GM23338 (cell line): Measurements from ENCODE around the gene PTGR3. TPM values are rescaled to one million over a fixed set of nuclear protein-coding genes. Genes with fewer than 3 reads are reported as not detected.
A peak's percentile ranks its signal among the peaks of the same experiment; 100 is the strongest.

Source experiments
- ATAC-seq: fragments of 200-7000 bp; cut with Tn5 transposase; 3 replicates; pipeline ENCODE4 v1.9.1; 2020
- DNase-seq: peaks from one replicate; pipeline ENCODE4 v3.0.0-alpha.2; 2015; ENCODE audit warnings: low spot score
- H2AFZ ChIP-seq: fragments of 200-600 bp; sonication (generic); 2 replicates; pipeline ENCODE4 v1.8.0; 2016; ENCODE audit warnings: antibody characterized with exemption, mild to moderate bottlenecking, moderate library complexity
- H3F3A ChIP-seq: fragments of 200-600 bp; sonication (generic); replicated peaks from 2 replicates; pipeline ENCODE4 v1.8.0; 2017; ENCODE audit warnings: antibody characterized with exemption, mixed run types, low read depth
- H3K27ac ChIP-seq: fragments of 200-600 bp; sonication (generic); 2 replicates; pipeline ENCODE4 v1.6.1; 2016; ENCODE audit warnings: low read depth
- H3K27me3 ChIP-seq: fragments of 200-600 bp; sonication (generic); 2 replicates; pipeline ENCODE4 v1.8.0; 2016; ENCODE audit warnings: mild to moderate bottlenecking, mixed run types, moderate library complexity; ENCODE audit not compliant: insufficient read depth
- H3K36me3 ChIP-seq: fragments of 200-600 bp; sonication (generic); 2 replicates; pipeline ENCODE4 v1.8.0; 2016; ENCODE audit warnings: mild to moderate bottlenecking; ENCODE audit not compliant: insufficient read depth
- H3K4me1 ChIP-seq: fragments of 200-600 bp; sonication (generic); 2 replicates; pipeline ENCODE4 v1.8.0; 2016; ENCODE audit warnings: mild to moderate bottlenecking, moderate library complexity; ENCODE audit not compliant: insufficient read depth
- H3K4me2 ChIP-seq: fragments of 200-600 bp; sonication (generic); 2 replicates; pipeline ENCODE4 v1.7.1; 2017; ENCODE audit warnings: mixed run types
- H3K4me3 ChIP-seq: fragments of 200-600 bp; sonication (generic); 2 replicates; pipeline ENCODE4 v1.6.1; 2016; ENCODE audit warnings: mixed run types
- H3K79me2 ChIP-seq: fragments of 200-600 bp; sonication (generic); replicated peaks from 2 replicates; pipeline ENCODE4 v1.8.0; 2017; ENCODE audit warnings: mild to moderate bottlenecking; ENCODE audit not compliant: insufficient read depth
- H3K9me2 ChIP-seq: fragments of 200-600 bp; sonication (generic); 2 replicates; pipeline ENCODE4 v1.8.0; 2017; ENCODE audit not compliant: insufficient read depth
- H4K20me1 ChIP-seq: fragments of 200-600 bp; sonication (generic); replicated peaks from 2 replicates; pipeline ENCODE4 v1.8.0; 2017; ENCODE audit warnings: mild to moderate bottlenecking; ENCODE audit not compliant: insufficient read depth
- H3K27ac Mint-ChIP-seq: 2 replicates; pipeline ENCODE4 v1.8.0; 2020; ENCODE audit warnings: inconsistent platforms, mild to moderate bottlenecking, moderate library complexity, mixed read lengths
- H3K27me3 Mint-ChIP-seq: 3 replicates; pipeline ENCODE4 v1.8.0; 2022; ENCODE audit warnings: low read depth, mild to moderate bottlenecking, moderate library complexity, mixed read lengths, inconsistent platforms; ENCODE audit not compliant: insufficient read depth, poor library complexity
- H3K36me3 Mint-ChIP-seq: 3 replicates; pipeline ENCODE4 v1.8.0; 2021; ENCODE audit warnings: low read depth, mild to moderate bottlenecking, inconsistent platforms, moderate library complexity, mixed read lengths
- H3K4me1 Mint-ChIP-seq: 3 replicates; pipeline ENCODE4 v1.8.0; 2020; ENCODE audit warnings: mild to moderate bottlenecking, inconsistent platforms, mixed read lengths
- H3K4me3 Mint-ChIP-seq: 3 replicates; pipeline ENCODE4 v1.8.0; 2021; ENCODE audit warnings: moderate library complexity, mild to moderate bottlenecking, inconsistent platforms, mixed read lengths
- H3K9me3 Mint-ChIP-seq: 3 replicates; pipeline ENCODE4 v1.8.0; 2020; ENCODE audit warnings: moderate library complexity, mild to moderate bottlenecking, inconsistent platforms, mixed read lengths
- EZH2 ChIP-seq: fragments of 200-600 bp; sonication (generic); IDR thresholded peaks from one replicate; pipeline ENCODE4 v1.8.0; 2017; ENCODE audit warnings: antibody characterized with exemption, mild to moderate bottlenecking, low read depth; ENCODE audit not compliant: unreplicated experiment
- ZNF114 ChIP-seq: fragments of 250-450 bp; sonication (Bioruptor Pico); IDR thresholded peaks from 2 replicates; pipeline ENCODE4 v1.5.0; 2020; ENCODE audit warnings: mild to moderate bottlenecking, moderate library complexity
- polyA plus RNA-seq: library from polyadenylated mRNA; unstranded; fragments of >200 nt; fragmentation: Nextera tagmentation; extraction: Ambion mirVana; gene quantifications from 2 replicates; pipeline ENCODE4 v1.2.1, GENCODE V29; 2016
- total RNA-seq: library from RNA; depleted of rRNA; stranded (reverse); fragments of >200 nt; shearing (Covaris generic); gene quantifications from 2 replicates; pipeline ENCODE4 v1.2.3, GENCODE V29; 2014
- TF ChIP-seq, protein P1 (sequence below): IDR thresholded peaks from 2 replicates; pipeline ENCODE4 v1.6.1; 2016; ENCODE audit warnings: antibody characterized with exemption
- TF ChIP-seq, protein P2 (sequence below), 2 experiments: fragments of 200-600 bp in 1 of 2; sonication (generic) in 1 of 2; conservative IDR thresholded peaks; 2 replicates each; pipeline versions ENCODE4 v1.5.1 to v1.6.1; 2016 to 2017; ENCODE audit warnings: antibody characterized with exemption in 2 of 2, low read depth in 2 of 2, mild to moderate bottlenecking in 2 of 2, moderate library complexity in 1 of 2
- TF ChIP-seq, protein P3 (sequence below): IDR thresholded peaks from one replicate; pipeline ENCODE4 v1.6.1; 2018; ENCODE audit warnings: antibody characterized with exemption; ENCODE audit not compliant: unreplicated experiment

Gene PTGR3
- total and polyA plus RNA-seq, 2 experiments from 2014 or later = 0.84 to 1.5 TPM

DNA sequence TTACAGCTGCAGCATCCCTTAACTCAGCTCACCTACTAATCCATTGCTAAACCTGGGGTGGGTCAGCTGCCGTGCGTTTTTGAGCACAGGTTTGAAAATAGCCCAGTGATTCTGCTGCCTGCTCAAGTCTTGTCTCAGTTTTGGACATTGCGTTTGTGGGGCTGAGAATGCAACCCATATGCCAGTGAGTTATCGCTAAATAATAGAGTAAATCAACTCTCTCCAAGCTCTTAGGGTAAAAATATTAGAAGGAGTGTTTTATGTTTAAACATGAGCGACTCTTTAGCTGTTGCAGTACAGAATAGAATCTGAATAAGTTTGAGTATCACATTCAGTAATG, 3.8 kb upstream of the PTGR3 start:
- H3K27ac ChIP-seq = no peak overlapping the region
- H3K9me2 ChIP-seq = no peaks in the 10 kb centered on the region
- H3K4me2 ChIP-seq = peak overlapping the region; percentile 82
- Mint-ChIP-seq H3K36me3 (no peaks in the 10 kb centered on the region; the same call in 2 of the 3 replicates), H3K4me3 (peak overlapping the region; percentile 73), H3K27ac (no peak overlapping the region), H3K27me3 (peaks cover 43% of the 10 kb centered on the region), H3K9me3 (peaks cover 3% of the 10 kb centered on the region; the same call in 1 of the 3 replicates), H3K4me1 (peaks cover 39% of the 10 kb centered on the region)
- H3K36me3 ChIP-seq = no peaks in the 10 kb centered on the region
- TF ChIP-seq EZH2 (peak; percentile 18), ZNF114 (CRISPR knock-in tag) (no peak)
- peaks cover 20% of the 10 kb centered on the region for H3K4me1 ChIP-seq
- peaks cover 64% of the 10 kb centered on the region for H3K27me3 ChIP-seq
- ATAC-seq (no peak), DNase-seq (no peak)
- no peaks in the 10 kb centered on the region for H3K79me2 ChIP-seq
- H4K20me1 ChIP-seq = no peaks in the 10 kb centered on the region; the same call in 1 of the 2 replicates
- 0 out of 2 replicates have a peak, but pooled peaks cover 8% of the 10 kb centered on the region for H3F3A ChIP-seq
- H2AFZ ChIP-seq = no peak overlapping the region
- peak overlapping the region; percentile 55; the same call in 1 of the 2 replicates for H3K4me3 ChIP-seq

DNA sequence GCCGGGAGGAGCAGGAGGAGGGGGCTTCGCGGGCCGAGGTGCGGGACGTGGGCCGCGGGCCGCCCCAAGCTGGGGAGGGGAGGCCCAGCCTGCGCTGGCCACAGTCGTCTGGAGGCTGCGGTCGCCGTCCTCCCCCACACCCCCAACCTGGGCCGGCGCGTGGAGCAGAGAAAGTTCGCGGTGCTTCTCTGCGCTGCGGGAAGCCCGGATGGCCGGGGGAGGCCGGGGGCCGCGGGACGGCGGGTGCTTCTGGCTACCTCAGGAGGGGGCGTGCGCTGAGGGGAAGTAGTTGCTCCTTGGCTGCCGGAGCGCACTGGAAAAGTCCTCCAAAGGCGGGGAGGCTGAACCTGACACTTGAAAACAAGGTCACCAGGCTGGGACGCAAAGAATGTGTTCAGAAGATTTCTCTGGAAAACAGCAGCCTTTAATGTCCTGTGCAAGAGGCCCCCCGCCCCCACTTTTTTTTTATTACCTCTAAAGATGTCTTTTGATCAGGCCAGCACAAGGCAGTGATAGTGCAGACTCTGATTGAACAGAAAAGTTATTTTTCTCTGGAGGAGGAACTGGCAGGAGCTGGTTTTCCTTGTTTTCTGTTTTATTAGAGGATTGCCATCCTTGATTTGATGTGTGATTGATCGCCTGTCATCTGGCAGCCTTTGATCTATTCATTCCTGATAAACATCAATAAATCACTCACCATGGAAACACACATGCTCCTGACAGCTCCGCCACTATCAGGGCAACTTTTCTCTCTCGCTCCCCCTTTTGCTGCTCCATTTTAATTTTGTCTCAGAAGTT, 3.2 kb upstream of the PTGR3 start:
- Mint-ChIP-seq H3K27ac (no peak overlapping the region), H3K4me1 (peaks cover 44% of the 10 kb centered on the region), H3K27me3 (peaks cover 49% of the 10 kb centered on the region), H3K4me3 (peak overlapping the region; percentile 73), H3K36me3 (no peaks in the 10 kb centered on the region; the same call in 2 of the 3 replicates), H3K9me3 (peaks cover 3% of the 10 kb centered on the region; the same call in 1 of the 3 replicates)
- Histone ChIP-seq H3K36me3 (no peaks in the 10 kb centered on the region), H3K79me2 (no peaks in the 10 kb centered on the region), H4K20me1 (no peaks in the 10 kb centered on the region; the same call in 1 of the 2 replicates), H3K9me2 (no peaks in the 10 kb centered on the region), H3F3A (0 out of 2 replicates have a peak, but pooled peaks cover 9% of the 10 kb centered on the region), H3K27ac (no peak overlapping the region), H3K4me2 (peak overlapping the region; percentile 82), H2AFZ (peak overlapping the region; percentile 69), H3K4me1 (peaks cover 26% of the 10 kb centered on the region), H3K27me3 (peaks cover 70% of the 10 kb centered on the region), H3K4me3 (peak overlapping the region; percentile 55)
- DNase-seq (peak; percentile 80), ATAC-seq (peak; percentile 11)
- no peak for TF ChIP-seq ZNF114 (CRISPR knock-in tag)
- TF ChIP-seq, protein P1, sequence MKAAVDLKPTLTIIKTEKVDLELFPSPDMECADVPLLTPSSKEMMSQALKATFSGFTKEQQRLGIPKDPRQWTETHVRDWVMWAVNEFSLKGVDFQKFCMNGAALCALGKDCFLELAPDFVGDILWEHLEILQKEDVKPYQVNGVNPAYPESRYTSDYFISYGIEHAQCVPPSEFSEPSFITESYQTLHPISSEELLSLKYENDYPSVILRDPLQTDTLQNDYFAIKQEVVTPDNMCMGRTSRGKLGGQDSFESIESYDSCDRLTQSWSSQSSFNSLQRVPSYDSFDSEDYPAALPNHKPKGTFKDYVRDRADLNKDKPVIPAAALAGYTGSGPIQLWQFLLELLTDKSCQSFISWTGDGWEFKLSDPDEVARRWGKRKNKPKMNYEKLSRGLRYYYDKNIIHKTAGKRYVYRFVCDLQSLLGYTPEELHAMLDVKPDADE = 0 out of 2 replicates have a peak, but pooled peaks have one; percentile 20

DNA sequence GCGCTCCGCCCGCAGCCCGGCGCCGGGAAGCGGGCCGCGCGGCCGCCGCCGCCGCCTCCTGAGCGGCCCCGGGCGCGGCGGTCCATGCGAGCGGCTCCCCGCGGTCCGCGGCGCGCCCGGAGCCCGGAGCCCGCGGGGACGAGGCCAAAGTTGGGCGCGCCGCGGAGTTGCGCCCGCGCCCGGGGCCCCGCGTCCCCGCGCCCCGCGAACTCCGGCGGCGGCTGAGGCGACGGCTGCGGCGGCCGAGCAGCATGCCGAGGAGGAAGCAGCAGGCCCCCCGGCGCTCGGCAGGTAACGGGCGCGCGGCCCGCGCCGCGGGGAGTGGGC, 2.6 kb upstream of the PTGR3 start:
- Mint-ChIP-seq H3K36me3 (no peaks in the 10 kb centered on the region; the same call in 2 of the 3 replicates), H3K27ac (no peak overlapping the region), H3K4me1 (peaks cover 47% of the 10 kb centered on the region), H3K27me3 (peaks cover 54% of the 10 kb centered on the region), H3K9me3 (peaks cover 3% of the 10 kb centered on the region; the same call in 1 of the 3 replicates), H3K4me3 (no peak overlapping the region)
- no peak for DNase-seq
- peaks cover 32% of the 10 kb centered on the region for H3K4me1 ChIP-seq
- H2AFZ ChIP-seq = peak overlapping the region; percentile 69; the same call in 1 of the 2 replicates
- H3K79me2 ChIP-seq = no peaks in the 10 kb centered on the region
- H3K4me2 ChIP-seq = peak overlapping the region; percentile 82; the same call in 1 of the 2 replicates
- no peaks in the 10 kb centered on the region for H3K36me3 ChIP-seq
- peaks cover 75% of the 10 kb centered on the region for H3K27me3 ChIP-seq
- H4K20me1 ChIP-seq = no peaks in the 10 kb centered on the region; the same call in 1 of the 2 replicates
- peak overlapping the region; percentile 55 for H3K4me3 ChIP-seq
- H3F3A ChIP-seq = peaks cover 9% of the 10 kb centered on the region; the same call in 1 of the 2 replicates
- H3K9me2 ChIP-seq = no peaks in the 10 kb centered on the region
- ATAC-seq = no peak
- H3K27ac ChIP-seq = no peak overlapping the region
- TF ChIP-seq, protein P2, sequence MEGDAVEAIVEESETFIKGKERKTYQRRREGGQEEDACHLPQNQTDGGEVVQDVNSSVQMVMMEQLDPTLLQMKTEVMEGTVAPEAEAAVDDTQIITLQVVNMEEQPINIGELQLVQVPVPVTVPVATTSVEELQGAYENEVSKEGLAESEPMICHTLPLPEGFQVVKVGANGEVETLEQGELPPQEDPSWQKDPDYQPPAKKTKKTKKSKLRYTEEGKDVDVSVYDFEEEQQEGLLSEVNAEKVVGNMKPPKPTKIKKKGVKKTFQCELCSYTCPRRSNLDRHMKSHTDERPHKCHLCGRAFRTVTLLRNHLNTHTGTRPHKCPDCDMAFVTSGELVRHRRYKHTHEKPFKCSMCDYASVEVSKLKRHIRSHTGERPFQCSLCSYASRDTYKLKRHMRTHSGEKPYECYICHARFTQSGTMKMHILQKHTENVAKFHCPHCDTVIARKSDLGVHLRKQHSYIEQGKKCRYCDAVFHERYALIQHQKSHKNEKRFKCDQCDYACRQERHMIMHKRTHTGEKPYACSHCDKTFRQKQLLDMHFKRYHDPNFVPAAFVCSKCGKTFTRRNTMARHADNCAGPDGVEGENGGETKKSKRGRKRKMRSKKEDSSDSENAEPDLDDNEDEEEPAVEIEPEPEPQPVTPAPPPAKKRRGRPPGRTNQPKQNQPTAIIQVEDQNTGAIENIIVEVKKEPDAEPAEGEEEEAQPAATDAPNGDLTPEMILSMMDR (conservative IDR thresholded peaks at IDR 0.05; ENCODE audit: low read depth in 2 of 2) = no peak
- no peak for TF ChIP-seq EZH2
- TF ChIP-seq, protein P3, sequence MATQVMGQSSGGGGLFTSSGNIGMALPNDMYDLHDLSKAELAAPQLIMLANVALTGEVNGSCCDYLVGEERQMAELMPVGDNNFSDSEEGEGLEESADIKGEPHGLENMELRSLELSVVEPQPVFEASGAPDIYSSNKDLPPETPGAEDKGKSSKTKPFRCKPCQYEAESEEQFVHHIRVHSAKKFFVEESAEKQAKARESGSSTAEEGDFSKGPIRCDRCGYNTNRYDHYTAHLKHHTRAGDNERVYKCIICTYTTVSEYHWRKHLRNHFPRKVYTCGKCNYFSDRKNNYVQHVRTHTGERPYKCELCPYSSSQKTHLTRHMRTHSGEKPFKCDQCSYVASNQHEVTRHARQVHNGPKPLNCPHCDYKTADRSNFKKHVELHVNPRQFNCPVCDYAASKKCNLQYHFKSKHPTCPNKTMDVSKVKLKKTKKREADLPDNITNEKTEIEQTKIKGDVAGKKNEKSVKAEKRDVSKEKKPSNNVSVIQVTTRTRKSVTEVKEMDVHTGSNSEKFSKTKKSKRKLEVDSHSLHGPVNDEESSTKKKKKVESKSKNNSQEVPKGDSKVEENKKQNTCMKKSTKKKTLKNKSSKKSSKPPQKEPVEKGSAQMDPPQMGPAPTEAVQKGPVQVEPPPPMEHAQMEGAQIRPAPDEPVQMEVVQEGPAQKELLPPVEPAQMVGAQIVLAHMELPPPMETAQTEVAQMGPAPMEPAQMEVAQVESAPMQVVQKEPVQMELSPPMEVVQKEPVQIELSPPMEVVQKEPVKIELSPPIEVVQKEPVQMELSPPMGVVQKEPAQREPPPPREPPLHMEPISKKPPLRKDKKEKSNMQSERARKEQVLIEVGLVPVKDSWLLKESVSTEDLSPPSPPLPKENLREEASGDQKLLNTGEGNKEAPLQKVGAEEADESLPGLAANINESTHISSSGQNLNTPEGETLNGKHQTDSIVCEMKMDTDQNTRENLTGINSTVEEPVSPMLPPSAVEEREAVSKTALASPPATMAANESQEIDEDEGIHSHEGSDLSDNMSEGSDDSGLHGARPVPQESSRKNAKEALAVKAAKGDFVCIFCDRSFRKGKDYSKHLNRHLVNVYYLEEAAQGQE = no peak
